Measurements from ENCODE around the gene INF2. TPM values are rescaled to one million over a fixed set of nuclear protein-coding genes. Genes with fewer than 3 reads are reported as not detected.

INF2 gene
- total and polyA plus RNA-seq, 9 of the 15 experiments (the other 6 are each of a cell fraction or from before 2014, with no cell fraction given) = 0.56 to 31.3 (median 7.8) TPM

DNA sequence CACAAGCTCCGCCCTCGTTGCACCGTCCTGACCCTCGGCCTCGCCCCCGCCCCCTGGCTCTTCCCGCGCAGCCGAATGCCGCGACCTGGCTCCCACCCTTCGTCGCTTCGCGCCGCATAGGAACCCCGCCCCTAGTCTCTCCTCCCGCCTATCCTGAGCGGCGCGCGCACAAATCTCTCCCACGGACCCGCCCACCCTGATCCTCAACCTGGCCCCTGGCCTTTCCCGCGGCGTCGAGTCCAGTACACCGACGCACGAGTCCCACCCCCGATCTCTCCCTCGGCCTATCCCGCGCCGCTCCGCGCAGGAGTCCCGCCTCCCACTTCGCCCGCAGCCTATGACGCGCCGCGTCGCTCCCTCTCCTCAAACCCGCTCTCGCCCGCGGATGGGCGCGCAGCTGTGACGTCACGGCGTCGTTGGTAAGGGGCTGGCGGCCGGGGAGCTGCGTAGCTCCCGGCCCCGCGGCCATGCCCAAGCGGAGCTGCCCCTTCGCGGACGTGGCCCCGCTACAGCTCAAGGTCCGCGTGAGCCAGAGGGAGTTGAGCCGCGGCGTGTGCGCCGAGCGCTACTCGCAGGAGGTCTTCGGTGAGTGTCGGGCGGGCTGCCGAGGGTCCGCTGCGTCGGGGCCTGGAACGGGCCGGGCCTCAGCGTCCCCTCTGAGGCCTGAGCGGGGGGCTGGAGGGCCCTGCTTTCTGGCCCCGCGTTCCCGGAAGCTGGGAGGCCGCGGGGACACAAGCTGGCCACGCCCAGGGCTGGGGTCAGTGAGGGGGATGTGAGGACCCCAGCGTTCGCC lies 63.5 kb downstream of the INF2 start, which contains the start of gene SIVA1 (continued):
- TF ChIP-seq RBM39 (optimal IDR thresholded peaks at IDR 0.05; ENCODE audit: low read depth, low read length) = no peak
- peak; percentile 29; the same call in 1 of the 2 replicates for TF ChIP-seq RNF2 (IDR thresholded peaks at IDR 0.05)
- TF ChIP-seq PHF21A (IDR thresholded peaks at IDR 0.05; ENCODE audit: borderline replicate concordance, low read depth) = no peak
- TF ChIP-seq CHCHD3 (CRISPR knock-in tag; IDR thresholded peaks at IDR 0.05) = no peak
- peak; percentile 98 for TF ChIP-seq RBM25 (IDR thresholded peaks at IDR 0.05; ENCODE audit: low read depth, low read length, severe bottlenecking)
- no peak for TF ChIP-seq CEBPG (CRISPR knock-in tag; IDR thresholded peaks at IDR 0.05)
- no peak for TF ChIP-seq CEBPG (tag; conservative IDR thresholded peaks at IDR 0.05 in 1 of 2, IDR thresholded peaks at IDR 0.05 in 1 of 2)
- TF ChIP-seq ELF4 (CRISPR knock-in tag; IDR thresholded peaks at IDR 0.05) = no peak
- no peak for TF ChIP-seq MCM7 (IDR thresholded peaks at IDR 0.05)
- TF ChIP-seq, protein P1, sequence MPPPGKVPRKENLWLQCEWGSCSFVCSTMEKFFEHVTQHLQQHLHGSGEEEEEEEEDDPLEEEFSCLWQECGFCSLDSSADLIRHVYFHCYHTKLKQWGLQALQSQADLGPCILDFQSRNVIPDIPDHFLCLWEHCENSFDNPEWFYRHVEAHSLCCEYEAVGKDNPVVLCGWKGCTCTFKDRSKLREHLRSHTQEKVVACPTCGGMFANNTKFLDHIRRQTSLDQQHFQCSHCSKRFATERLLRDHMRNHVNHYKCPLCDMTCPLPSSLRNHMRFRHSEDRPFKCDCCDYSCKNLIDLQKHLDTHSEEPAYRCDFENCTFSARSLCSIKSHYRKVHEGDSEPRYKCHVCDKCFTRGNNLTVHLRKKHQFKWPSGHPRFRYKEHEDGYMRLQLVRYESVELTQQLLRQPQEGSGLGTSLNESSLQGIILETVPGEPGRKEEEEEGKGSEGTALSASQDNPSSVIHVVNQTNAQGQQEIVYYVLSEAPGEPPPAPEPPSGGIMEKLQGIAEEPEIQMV (tag; conservative IDR thresholded peaks at IDR 0.05; ENCODE audit: low read depth) = no peak
- TF ChIP-seq YY1 (IDR thresholded peaks at IDR 0.05; ENCODE audit: borderline replicate concordance in 1 of 3, control insufficient read depth in 1 of 3, extremely low read depth in 1 of 3, insufficient read depth in 3 of 3, insufficient read length in 1 of 3, insufficient replicate concordance in 2 of 3, low read depth in 1 of 3, low read length in 2 of 3) = peak; percentile 26 to 73 (median 52)
- TF ChIP-seq, protein P2, sequence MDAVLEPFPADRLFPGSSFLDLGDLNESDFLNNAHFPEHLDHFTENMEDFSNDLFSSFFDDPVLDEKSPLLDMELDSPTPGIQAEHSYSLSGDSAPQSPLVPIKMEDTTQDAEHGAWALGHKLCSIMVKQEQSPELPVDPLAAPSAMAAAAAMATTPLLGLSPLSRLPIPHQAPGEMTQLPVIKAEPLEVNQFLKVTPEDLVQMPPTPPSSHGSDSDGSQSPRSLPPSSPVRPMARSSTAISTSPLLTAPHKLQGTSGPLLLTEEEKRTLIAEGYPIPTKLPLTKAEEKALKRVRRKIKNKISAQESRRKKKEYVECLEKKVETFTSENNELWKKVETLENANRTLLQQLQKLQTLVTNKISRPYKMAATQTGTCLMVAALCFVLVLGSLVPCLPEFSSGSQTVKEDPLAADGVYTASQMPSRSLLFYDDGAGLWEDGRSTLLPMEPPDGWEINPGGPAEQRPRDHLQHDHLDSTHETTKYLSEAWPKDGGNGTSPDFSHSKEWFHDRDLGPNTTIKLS (IDR thresholded peaks at IDR 0.05; ENCODE audit: borderline replicate concordance, low read depth) = peak; percentile 63; the same call in 1 of the 2 replicates
- TF ChIP-seq, protein P3, sequence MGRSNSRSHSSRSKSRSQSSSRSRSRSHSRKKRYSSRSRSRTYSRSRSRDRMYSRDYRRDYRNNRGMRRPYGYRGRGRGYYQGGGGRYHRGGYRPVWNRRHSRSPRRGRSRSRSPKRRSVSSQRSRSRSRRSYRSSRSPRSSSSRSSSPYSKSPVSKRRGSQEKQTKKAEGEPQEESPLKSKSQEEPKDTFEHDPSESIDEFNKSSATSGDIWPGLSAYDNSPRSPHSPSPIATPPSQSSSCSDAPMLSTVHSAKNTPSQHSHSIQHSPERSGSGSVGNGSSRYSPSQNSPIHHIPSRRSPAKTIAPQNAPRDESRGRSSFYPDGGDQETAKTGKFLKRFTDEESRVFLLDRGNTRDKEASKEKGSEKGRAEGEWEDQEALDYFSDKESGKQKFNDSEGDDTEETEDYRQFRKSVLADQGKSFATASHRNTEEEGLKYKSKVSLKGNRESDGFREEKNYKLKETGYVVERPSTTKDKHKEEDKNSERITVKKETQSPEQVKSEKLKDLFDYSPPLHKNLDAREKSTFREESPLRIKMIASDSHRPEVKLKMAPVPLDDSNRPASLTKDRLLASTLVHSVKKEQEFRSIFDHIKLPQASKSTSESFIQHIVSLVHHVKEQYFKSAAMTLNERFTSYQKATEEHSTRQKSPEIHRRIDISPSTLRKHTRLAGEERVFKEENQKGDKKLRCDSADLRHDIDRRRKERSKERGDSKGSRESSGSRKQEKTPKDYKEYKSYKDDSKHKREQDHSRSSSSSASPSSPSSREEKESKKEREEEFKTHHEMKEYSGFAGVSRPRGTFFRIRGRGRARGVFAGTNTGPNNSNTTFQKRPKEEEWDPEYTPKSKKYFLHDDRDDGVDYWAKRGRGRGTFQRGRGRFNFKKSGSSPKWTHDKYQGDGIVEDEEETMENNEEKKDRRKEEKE (IDR thresholded peaks at IDR 0.05; ENCODE audit: borderline replicate concordance in 1 of 2, control insufficient read depth in 1 of 2, low read depth in 2 of 2, low read length in 1 of 2) = no peak
- TF ChIP-seq, protein P4, sequence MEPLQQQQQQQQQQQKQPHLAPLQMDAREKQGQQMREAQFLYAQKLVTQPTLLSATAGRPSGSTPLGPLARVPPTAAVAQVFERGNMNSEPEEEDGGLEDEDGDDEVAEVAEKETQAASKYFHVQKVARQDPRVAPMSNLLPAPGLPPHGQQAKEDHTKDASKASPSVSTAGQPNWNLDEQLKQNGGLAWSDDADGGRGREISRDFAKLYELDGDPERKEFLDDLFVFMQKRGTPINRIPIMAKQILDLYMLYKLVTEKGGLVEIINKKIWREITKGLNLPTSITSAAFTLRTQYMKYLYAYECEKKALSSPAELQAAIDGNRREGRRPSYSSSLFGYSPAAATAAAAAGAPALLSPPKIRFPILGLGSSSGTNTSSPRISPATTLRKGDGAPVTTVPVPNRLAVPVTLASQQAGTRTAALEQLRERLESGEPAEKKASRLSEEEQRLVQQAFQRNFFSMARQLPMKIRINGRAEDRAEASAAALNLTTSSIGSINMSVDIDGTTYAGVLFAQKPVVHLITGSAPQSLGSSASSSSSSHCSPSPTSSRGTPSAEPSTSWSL (CRISPR knock-in tag; IDR thresholded peaks at IDR 0.05; ENCODE audit: borderline replicate concordance) = no peak
- no peak for TF ChIP-seq KLF16 (IDR thresholded peaks at IDR 0.05)
- no peak for TF ChIP-seq MAFK (IDR thresholded peaks at IDR 0.05; ENCODE audit: low read length)
- TF ChIP-seq HDAC2 (IDR thresholded peaks at IDR 0.05) = no peak
- TF ChIP-seq SIX5 (IDR thresholded peaks at IDR 0.05; ENCODE audit: borderline replicate concordance in 1 of 2, insufficient read depth in 1 of 2, low read depth in 1 of 2, low read length in 2 of 2) = peak in 1 of 2 experiments; percentile 38; a peak in 1 of 4 replicates

Measured in K562 (cell line).